CD14-positive monocyte (primary cell): ENCODE data around the gene B4GALNT3. TPM values are rescaled to one million over a fixed set of nuclear protein-coding genes. Genes with fewer than 3 reads are reported as not detected.
A peak's percentile ranks its signal among the peaks of the same experiment; 100 is the strongest.

Experiments
- DNase-seq, 3 donors: peaks; one replicate each; pipeline ENCODE4 v3.0.0-alpha.2; 2011 to 2022
- H2AFZ ChIP-seq: 2 replicates; pipeline ENCODE4 v1.6.0; 2012; ENCODE audit warnings: mild to moderate bottlenecking, low read depth, low read length, inconsistent platforms; ENCODE audit not compliant: insufficient read depth, poor library complexity, severe bottlenecking
- H3K27ac ChIP-seq, 2 donors: 1 replicate in 1 of 2; 2 replicates in 1 of 2; pipeline ENCODE4 v1.5.1; 2012 to 2013; ENCODE audit warnings: low read length in 2 of 2, control low read depth in 1 of 2, inconsistent platforms in 1 of 2, low read depth in 1 of 2, mild to moderate bottlenecking in 1 of 2
- H3K27me3 ChIP-seq, 2 donors: one replicate each; pipeline versions ENCODE4 v1.6.0 to v1.6.1; 2011 to 2013; ENCODE audit warnings: low read length in 2 of 2; ENCODE audit not compliant: control insufficient read depth in 2 of 2, insufficient read depth in 2 of 2
- H3K36me3 ChIP-seq, 2 donors: replicated peaks in 1 of 2; 1 replicate in 1 of 2; 2 replicates in 1 of 2; pipeline versions ENCODE4 v1.5.1 to v1.6.1; 2012 to 2013; ENCODE audit warnings: low read length in 2 of 2, control low read depth in 1 of 2, inconsistent platforms in 1 of 2, mild to moderate bottlenecking in 1 of 2; ENCODE audit not compliant: insufficient read depth in 2 of 2, control insufficient read depth in 1 of 2
- H3K4me1 ChIP-seq, 2 donors: 1 replicate in 1 of 2; 2 replicates in 1 of 2; pipeline versions ENCODE4 v1.5.1 to v1.6.1; 2012 to 2013; ENCODE audit warnings: low read length in 2 of 2, control low read depth in 1 of 2, inconsistent platforms in 1 of 2, mild to moderate bottlenecking in 1 of 2, moderate library complexity in 1 of 2; ENCODE audit not compliant: insufficient read depth in 2 of 2, control insufficient read depth in 1 of 2
- H3K4me2 ChIP-seq: replicated peaks from 2 replicates; pipeline ENCODE3; 2012; ENCODE audit warnings: low read length, moderate library complexity, mild to moderate bottlenecking; ENCODE audit not compliant: poor library complexity, severe bottlenecking; ENCODE audit errors: extremely low read depth
- H3K4me3 ChIP-seq, 3 experiments: fragments of 200-600 bp in 1 of 3; sonication (generic) in 1 of 3; replicated peaks in 1 of 3; 1 replicate in 2 of 3; 2 replicates in 1 of 3; pipeline ENCODE4 v1.5.1; 2011 to 2013; ENCODE audit warnings: low read length in 3 of 3, mild to moderate bottlenecking in 3 of 3, control low read depth in 2 of 3, low read depth in 2 of 3, inconsistent platforms in 1 of 3, moderate library complexity in 1 of 3
- H3K79me2 ChIP-seq: 2 replicates; pipeline ENCODE4 v1.6.0; 2012; ENCODE audit warnings: mild to moderate bottlenecking, control low read depth, inconsistent platforms, low read length, moderate library complexity; ENCODE audit not compliant: insufficient read depth
- H3K9ac ChIP-seq: 2 replicates; pipeline ENCODE4 v1.6.0; 2017; ENCODE audit warnings: low read length, mild to moderate bottlenecking; ENCODE audit not compliant: insufficient read depth, poor library complexity, severe bottlenecking
- H3K9me3 ChIP-seq, 2 donors: replicated peaks in 1 of 2; 1 replicate in 1 of 2; 2 replicates in 1 of 2; pipeline versions ENCODE4 v1.5.1 to v1.6.1; 2012 to 2013; ENCODE audit warnings: low read length in 2 of 2, control low read depth in 1 of 2; ENCODE audit not compliant: control insufficient read depth in 1 of 2, insufficient read depth in 1 of 2
- H4K20me1 ChIP-seq: 2 replicates; pipeline ENCODE4 v1.6.0; 2012; ENCODE audit warnings: mild to moderate bottlenecking, low read length, control low read depth, moderate library complexity; ENCODE audit not compliant: insufficient read depth
- H3K27ac Mint-ChIP-seq, 7 donors: one replicate each; pipeline ENCODE4 v1.8.0; 2020; ENCODE audit warnings: mild to moderate bottlenecking in 7 of 7, mixed read lengths in 7 of 7, moderate library complexity in 6 of 7, inconsistent platforms in 2 of 7
- H3K27me3 Mint-ChIP-seq, 3 donors: one replicate each; pipeline ENCODE4 v1.8.0; 2021 to 2022; ENCODE audit warnings: low read depth in 3 of 3, mild to moderate bottlenecking in 3 of 3, mixed read lengths in 3 of 3, moderate library complexity in 3 of 3, inconsistent platforms in 1 of 3
- H3K36me3 Mint-ChIP-seq, 2 donors: one replicate each; pipeline ENCODE4 v1.8.0; 2020; ENCODE audit warnings: mixed read lengths in 2 of 2, inconsistent platforms in 1 of 2, mild to moderate bottlenecking in 1 of 2
- H3K4me1 Mint-ChIP-seq: one replicate; pipeline ENCODE4 v1.8.0; 2020; ENCODE audit warnings: mild to moderate bottlenecking, mixed read lengths
- H3K4me3 Mint-ChIP-seq, 2 donors: one replicate each; pipeline ENCODE4 v1.8.0; 2020; ENCODE audit warnings: mild to moderate bottlenecking in 2 of 2, mixed read lengths in 2 of 2, moderate library complexity in 1 of 2
- H3K9me3 Mint-ChIP-seq, 7 donors: one replicate each; pipeline ENCODE4 v1.8.0; 2020 to 2022; ENCODE audit warnings: mixed read lengths in 7 of 7, mild to moderate bottlenecking in 6 of 7, moderate library complexity in 6 of 7, inconsistent platforms in 2 of 7
- CTCF ChIP-seq: fragments of 200-600 bp; IDR thresholded peaks from one replicate; pipeline ENCODE4 v1.8.0; 2022; ENCODE audit warnings: antibody characterized with exemption, mild to moderate bottlenecking
- WGBS: methylation state at CpG from one replicate; pipeline ENCODE4 v1.1.5; 2013; ENCODE audit warnings: missing lambda C conversion rate; ENCODE audit not compliant: insufficient coverage; 5-methylcytosine and 5-hydroxymethylcytosine counted together
- intact Hi-C, 2 donors: fragments of 100-400 bp; cut with micrococcal nuclease; formaldehyde crosslinking; loops; one replicate each; pipeline versions ENCODE4 v1.15.0 to v1.15.1; 2023
- polyA minus RNA-seq: library from RNA; depleted of rRNA, polyadenylated mRNA; stranded (reverse); fragments of >200 nt; gene quantifications from 2 replicates; pipeline ENCODE4 v1.2.3, GENCODE V29; 2012
- polyA plus RNA-seq, 3 donors: library from polyadenylated mRNA; depleted of rRNA in 1 of 3; unstranded in 2 of 3; stranded (reverse) in 1 of 3; fragments of 300-500 nt in 2 of 3; fragments of >200 nt in 1 of 3; fragmentation: Illumina TruSeq in 2 of 3; gene quantifications; 1 replicate in 2 of 3; 2 replicates in 1 of 3; pipeline ENCODE4 v1.2.3, GENCODE V29; 2012 to 2021
- total RNA-seq, 12 experiments: library from RNA in 1 of 12; stranded (reverse) in 1 of 12; fragments of 120-200 nt in 1 of 12; gene quantifications; one replicate each; pipeline ENCODE4 v1.2.4 and lab custom pipeline; 2013 to 2026; ENCODE audit warnings: mixed read lengths in 6 of 12, inconsistent platforms in 1 of 12

B4GALNT3 gene
- 0.33 TPM for total RNA-seq (2013)
- polyA plus RNA-seq: under 1 TPM in 2 of 3 donors, not detected in 1; 0.09 to 0.10 TPM
- polyA minus RNA-seq: 0.14 and 0.48 TPM in 2 replicates
- 0 to 2.4 (median 0.25) reads per million in 11 experiments for total RNA-seq (lab: John Stamatoyannopoulos, UW)

- Histone ChIP-seq H3K36me3 (no peaks in the 10 kb centered on the region), H2AFZ (no peak within 1 kb of the TSS), H4K20me1 (no peaks in the 10 kb centered on the region), H3K79me2 (no peaks in the 10 kb centered on the region), H3K27ac (no peak within 1 kb of the TSS), H3K9ac (no peak within 1 kb of the TSS), H3K9me3 (peaks cover 0 to 29% of the 10 kb centered on the region in 2 donors), H3K4me1 (peaks cover 3 to 13% of the 10 kb centered on the region in 2 donors), H3K4me3 (peak within 1 kb of the TSS in 2 of 3 experiments; percentile 6 to 46), H3K27me3 (peaks cover 48 to 66% of the 10 kb centered on the region in 2 donors), H3K4me2 (peak within 1 kb of the TSS; percentile 63)
- Mint-ChIP-seq H3K36me3 (peaks cover 0 to 3% of the 10 kb centered on the region in 2 donors), H3K4me1 (peaks cover 10% of the 10 kb centered on the region), H3K4me3 (peak within 1 kb of the TSS; percentile 66 to 93), H3K9me3 (peaks cover 0 to 11% (median 9%) of the 10 kb centered on the region in 7 donors), H3K27ac (peak within 1 kb of the TSS in 1 of 7 donors; percentile 14), H3K27me3 (peaks cover 65 to 80% (median 69%) of the 10 kb centered on the region in 3 donors)
- no peak for DNase-seq
- WGBS: 3% methylated on average over 82 of the region's 82 CpGs
- intact Hi-C loops: loop anchor here in 1 of 2 donors (5.0 kb wide), 1 partner anchor 88 kb away; no protein-coding TSS in a partner anchor
- TF ChIP-seq CTCF: no peak
These were observed at the start of gene B4GALNT3 for GRCh38 chr12:459430-460258. B4GALNT3 (plus strand) TSS chr12:459939; CDS start chr12:460377, 438 bp downstream.

GRCh38 chr12:414859-415258, 44.9 kb upstream of the B4GALNT3 start:
- Histone ChIP-seq H3K9me3 (no peaks in the 10 kb centered on the region), H4K20me1 (no peaks in the 10 kb centered on the region)

More at GRCh38 chr12:414859-415258, 44.9 kb upstream of the B4GALNT3 start:
- no peak for TF ChIP-seq CTCF
- H3K79me2 ChIP-seq: no peaks in the 10 kb centered on the region
- H3K36me3 ChIP-seq: peaks cover 65 to 71% of the 10 kb centered on the region in 2 donors
- no peak overlapping the region for H3K9ac ChIP-seq
- no peak for DNase-seq
- H3K4me2 ChIP-seq: no peak overlapping the region
- Mint-ChIP-seq H3K4me3 (no peak overlapping the region), H3K27me3 (peaks cover 0 to 1% (median 0%) of the 10 kb centered on the region in 3 donors), H3K36me3 (peaks cover 54 to 76% of the 10 kb centered on the region in 2 donors), H3K9me3 (peaks cover 0 to 1% (median 0%) of the 10 kb centered on the region in 7 donors), H3K27ac (no peak overlapping the region), H3K4me1 (no peaks in the 10 kb centered on the region)
- H2AFZ ChIP-seq: no peak overlapping the region
- no peak overlapping the region for H3K27ac ChIP-seq
- intact Hi-C loops: no loop called here
- H3K27me3 ChIP-seq: no peaks in the 10 kb centered on the region
- no peak overlapping the region for H3K4me3 ChIP-seq
- no peaks in the 10 kb centered on the region for H3K4me1 ChIP-seq
- no CpG with 5 or more reads among the region's 2 CpGs for WGBS
